Measurements from ENCODE around the gene SLC48A1. TPM values are rescaled to one million over a fixed set of nuclear protein-coding genes. Genes with fewer than 3 reads are reported as not detected.
A peak's percentile ranks its signal among the peaks of the same experiment; 100 is the strongest.

The SLC48A1 gene
- total and polyA plus RNA-seq, 2 donors (not counting 3 experiments of a cell fraction or from before 2014, with no cell fraction given) = 17.3 to 20.3 TPM

GRCh38 chr12:47743311-47743860, 29.7 kb upstream of the SLC48A1 start:
- Histone ChIP-seq H3K9ac (replicated peaks; ENCODE audit: extremely low read depth, insufficient read depth, low read length) (no peak overlapping the region), H2AFZ (ENCODE audit: low read depth, low read length) (no peak overlapping the region), H3K4me1 (ENCODE audit: control insufficient read depth, extremely low read depth, insufficient read depth, low read length) (peaks cover 11% of the 10 kb centered on the region), H3K27ac (ENCODE audit: insufficient read depth, low read depth, low read length) (no peak overlapping the region), H3K4me2 (ENCODE audit: insufficient read depth, low read length) (no peak overlapping the region), H3K79me2 (ENCODE audit: control insufficient read depth, insufficient read depth, low read length) (no peaks in the 10 kb centered on the region), H3K27me3 (ENCODE audit: control insufficient read depth in 2 of 2, insufficient read depth in 2 of 2, low read length in 2 of 2) (no peaks in the 10 kb centered on the region), H3K36me3 (ENCODE audit: control insufficient read depth in 2 of 2, extremely low read depth in 1 of 2, insufficient read depth in 2 of 2, low read length in 2 of 2) (peaks cover 3 to 33% of the 10 kb centered on the region in 2 experiments), H3K4me3 (replicated peaks in 1 of 3; ENCODE audit: insufficient read depth in 1 of 3, low read depth in 1 of 3, low read length in 3 of 3) (no peak overlapping the region), H4K20me1 (replicated peaks; ENCODE audit: control insufficient read depth, extremely low read depth, insufficient read depth, low read length) (no peaks in the 10 kb centered on the region), H3K9me3 (replicated peaks; ENCODE audit: control insufficient read depth, insufficient read depth, low read length) (no peaks in the 10 kb centered on the region), H3K9me1 (replicated peaks; ENCODE audit: control insufficient read depth, extremely low read depth, insufficient read depth, low read length) (no peaks in the 10 kb centered on the region)
- CTCF ChIA-PET = interaction anchor here (1.0 to 10.4 kb wide), 12 partner anchors 8 to 96 kb away, joined by 3 to 385 read pairs (median 25); partner anchors contain the start of genes RAPGEF3 and SLC48A1
- POLR2A ChIA-PET = interaction anchor here (0.7 to 1.9 kb wide), 2 partner anchors 15 to 95 kb away, joined by 3 to 8 read pairs; partner anchors contain the start of gene RAPGEF3
- intact Hi-C loops (cut with micrococcal nuclease) (no loop called here), dilution Hi-C loops (cut with MboI; ENCODE audit: extremely low pct_ligation_motif_present, low sequenced_read_pairs) (no loop called here)
- no peak for FAIRE-seq
- TF ChIP-seq GATA2 (IDR thresholded peaks at IDR 0.05; ENCODE audit: insufficient read depth, insufficient read length, low read depth, low read length) = no peak
- no peak for TF ChIP-seq MYC (IDR thresholded peaks at IDR 0.05; ENCODE audit: low read depth, low read length)
- TF ChIP-seq JUN (IDR thresholded peaks at IDR 0.05; ENCODE audit: borderline replicate concordance, insufficient read depth, insufficient read length, low read depth) = no peak
- no peak for DNase-seq (ENCODE audit: low read depth, low spot score)
- no TSS peak for BruUV-seq (replicated peaks)

- H3K4me2 ChIP-seq (ENCODE audit: insufficient read depth, low read length) = no peak overlapping the region
- no peak overlapping the region for H3K9ac ChIP-seq (replicated peaks; ENCODE audit: extremely low read depth, insufficient read depth, low read length)
- no TSS peak for BruUV-seq (replicated peaks)
- H3K4me1 ChIP-seq (ENCODE audit: control insufficient read depth, extremely low read depth, insufficient read depth, low read length) = peaks cover 11% of the 10 kb centered on the region
- dilution Hi-C loops (cut with MboI; ENCODE audit: extremely low pct_ligation_motif_present, low sequenced_read_pairs) (no loop called here), intact Hi-C loops (cut with micrococcal nuclease) (no loop called here)
- H3K4me3 ChIP-seq (replicated peaks in 1 of 3; ENCODE audit: insufficient read depth in 1 of 3, low read depth in 1 of 3, low read length in 3 of 3) = no peak overlapping the region
- TF ChIP-seq MAX (IDR thresholded peaks at IDR 0.05; ENCODE audit: insufficient read depth, insufficient read length) = no peak
- TF ChIP-seq CTCF (IDR thresholded peaks at IDR 0.05; ENCODE audit: extremely low read depth in 1 of 2, insufficient read depth in 1 of 2, low read depth in 1 of 2, low read length in 2 of 2) = peak; percentile 23 to 62
- peak; percentile 41 for TF ChIP-seq POLR2A (IDR thresholded peaks at IDR 0.05; ENCODE audit: low read depth, low read length)
- no peak for TF ChIP-seq GATA2 (IDR thresholded peaks at IDR 0.05; ENCODE audit: insufficient read depth, insufficient read length, low read depth, low read length)
- no peak for TF ChIP-seq FOS (IDR thresholded peaks at IDR 0.05; ENCODE audit: borderline replicate concordance, insufficient read depth, low read length)
- no peak for TF ChIP-seq EZH2 (IDR thresholded peaks at IDR 0.05; ENCODE audit: borderline replicate concordance, low read depth, low read length, severe bottlenecking)
- TF ChIP-seq JUN (IDR thresholded peaks at IDR 0.05; ENCODE audit: borderline replicate concordance, insufficient read depth, insufficient read length, low read depth) = no peak
- TF ChIP-seq MYC (IDR thresholded peaks at IDR 0.05; ENCODE audit: low read depth, low read length) = no peak
- peak; percentile 10 for TF ChIP-seq POLR2AphosphoS5 (IDR thresholded peaks at IDR 0.05; ENCODE audit: insufficient read depth, low read depth, low read length)
- no peaks in the 10 kb centered on the region for H4K20me1 ChIP-seq (replicated peaks; ENCODE audit: control insufficient read depth, extremely low read depth, insufficient read depth, low read length)
- no peak overlapping the region for H3K27ac ChIP-seq (ENCODE audit: insufficient read depth, low read depth, low read length)
- DNase-seq (ENCODE audit: low read depth, low spot score) (no peak), FAIRE-seq (no peak)
- H3K27me3 ChIP-seq (ENCODE audit: control insufficient read depth in 2 of 2, insufficient read depth in 2 of 2, low read length in 2 of 2) = no peaks in the 10 kb centered on the region
- CTCF ChIA-PET = interaction anchor here (0.9 to 10.4 kb wide), 7 partner anchors 11 to 95 kb away, joined by 5 to 385 read pairs (median 133); partner anchors contain the start of genes RAPGEF3 and SLC48A1
- H3K9me3 ChIP-seq (replicated peaks; ENCODE audit: control insufficient read depth, insufficient read depth, low read length) = no peaks in the 10 kb centered on the region
- peaks cover 3 to 36% of the 10 kb centered on the region in 2 experiments for H3K36me3 ChIP-seq (ENCODE audit: control insufficient read depth in 2 of 2, extremely low read depth in 1 of 2, insufficient read depth in 2 of 2, low read length in 2 of 2)
- H3K79me2 ChIP-seq (ENCODE audit: control insufficient read depth, insufficient read depth, low read length) = no peaks in the 10 kb centered on the region
- POLR2A ChIA-PET = interaction anchor here (1.9 kb wide), 1 partner anchor 14 kb away, joined by 8 read pairs; the partner anchor contains the start of gene RAPGEF3
- H2AFZ ChIP-seq (ENCODE audit: low read depth, low read length) = no peak overlapping the region
- no peaks in the 10 kb centered on the region for H3K9me1 ChIP-seq (replicated peaks; ENCODE audit: control insufficient read depth, extremely low read depth, insufficient read depth, low read length)
These were observed 28.9 kb upstream of the SLC48A1 start for GRCh38 chr12:47744005-47744651.

Measured in endothelial cell of umbilical vein (primary cell).